WTC11 (cell line): ENCODE data around the gene CCDC57. TPM values are rescaled to one million over a fixed set of nuclear protein-coding genes. Genes with fewer than 3 reads are reported as not detected.

Experiments
- ATAC-seq: fragments of 200-7000 bp; cut with Tn5 transposase; 2 replicates; pipeline ENCODE4 v1.10.0; 2021; ENCODE audit warnings: mild to moderate bottlenecking, moderate library complexity
- CTCF ChIA-PET: fragments of 300-600 bp; sonication (Branson Sonifier 250); formaldehyde crosslinking; loops from one replicate; lab custom pipeline; 2021; ENCODE audit warnings: antibody characterized with exemption; lab: Charles Lee
- POLR2A ChIA-PET: fragments of 350-600 bp; sonication (Branson Sonifier 250); formaldehyde crosslinking; loops from one replicate; lab custom pipeline; 2021; ENCODE audit warnings: antibody characterized with exemption; lab: Charles Lee
- DNase-seq: peaks from one replicate; pipeline ENCODE4 v3.0.0; 2021; ENCODE audit warnings: low spot score
- H3K27ac Mint-ChIP-seq: 2 replicates; pipeline ENCODE4 v1.8.0; 2021; ENCODE audit warnings: mixed read lengths
- H3K27me3 Mint-ChIP-seq: 2 replicates; pipeline ENCODE4 v1.8.0; 2021; ENCODE audit warnings: low read depth, mild to moderate bottlenecking, moderate library complexity, mixed read lengths
- H3K36me3 Mint-ChIP-seq: 2 replicates; pipeline ENCODE4 v1.8.0; 2021; ENCODE audit warnings: mixed read lengths
- H3K4me1 Mint-ChIP-seq: 2 replicates; pipeline ENCODE4 v1.8.0; 2022; ENCODE audit warnings: mixed read lengths
- H3K4me3 Mint-ChIP-seq: 2 replicates; pipeline ENCODE4 v1.8.0; 2021; ENCODE audit warnings: mild to moderate bottlenecking, moderate library complexity, mixed read lengths
- H3K9me3 Mint-ChIP-seq: 2 replicates; pipeline ENCODE4 v1.8.0; 2021; ENCODE audit warnings: mixed read lengths
- ATF2 ChIP-seq: sonication (generic); formaldehyde crosslinking; IDR thresholded peaks from 2 replicates; pipeline ENCODE4 v1.8.1; 2022; ENCODE audit warnings: low read depth, missing genetic modification reagents, borderline replicate concordance
- ATF6 ChIP-seq: sonication (generic); formaldehyde crosslinking; IDR thresholded peaks from 2 replicates; pipeline ENCODE4 v1.8.1; 2023; ENCODE audit warnings: mild to moderate bottlenecking, missing genetic modification reagents
- CREM ChIP-seq: sonication (generic); formaldehyde crosslinking; IDR thresholded peaks from 2 replicates; pipeline ENCODE4 v1.8.1; 2022; ENCODE audit warnings: mild to moderate bottlenecking, missing genetic modification reagents, moderate library complexity
- FOXK1 ChIP-seq: sonication (generic); formaldehyde crosslinking; IDR thresholded peaks from 2 replicates; pipeline ENCODE4 v1.8.0; 2022; ENCODE audit warnings: mild to moderate bottlenecking, moderate library complexity, missing genetic modification reagents
- GRHL2 ChIP-seq: fragments of 250-450 bp; sonication (Bioruptor Pico); IDR thresholded peaks from 2 replicates; pipeline ENCODE4 v1.8.0; 2022; ENCODE audit warnings: mild to moderate bottlenecking, moderate library complexity; ENCODE audit not compliant: insufficient replicate concordance, severe bottlenecking
- RELA ChIP-seq: sonication (generic); formaldehyde crosslinking; IDR thresholded peaks from 2 replicates; pipeline ENCODE4 v1.8.1; 2022; ENCODE audit warnings: missing genetic modification reagents, mild to moderate bottlenecking, borderline replicate concordance
- TEAD4 ChIP-seq: sonication (generic); formaldehyde crosslinking; IDR thresholded peaks from 2 replicates; pipeline ENCODE4 v1.8.0; 2022; ENCODE audit warnings: mild to moderate bottlenecking, missing genetic modification reagents
- ZNF281 ChIP-seq: sonication (generic); formaldehyde crosslinking; IDR thresholded peaks from 2 replicates; pipeline ENCODE4 v1.8.0; 2023; ENCODE audit warnings: mild to moderate bottlenecking, missing genetic modification reagents
- ZNF317 ChIP-seq: sonication (generic); formaldehyde crosslinking; IDR thresholded peaks from 2 replicates; pipeline ENCODE4 v1.8.1; 2023; ENCODE audit warnings: low read depth, mild to moderate bottlenecking, moderate library complexity, missing genetic modification reagents, borderline replicate concordance
- ZNF416 ChIP-seq: fragments of 250-450 bp; sonication (Bioruptor Pico); IDR thresholded peaks from 2 replicates; pipeline ENCODE4 v1.9.0; 2021; ENCODE audit warnings: mild to moderate bottlenecking, inconsistent platforms
- total RNA-seq: library from RNA; stranded (reverse); gene quantifications from 3 replicates; pipeline ENCODE4 v1.2.3, GENCODE V29; 2021
- TF ChIP-seq, protein P1 (sequence below): sonication (generic); formaldehyde crosslinking; IDR thresholded peaks from 2 replicates; pipeline ENCODE4 v1.8.1; 2023; ENCODE audit warnings: mild to moderate bottlenecking, moderate library complexity, missing genetic modification reagents
- TF ChIP-seq, protein P2 (sequence below): sonication (generic); formaldehyde crosslinking; IDR thresholded peaks from 2 replicates; pipeline ENCODE4 v1.8.0; 2023; ENCODE audit warnings: missing genetic modification reagents, mild to moderate bottlenecking, borderline replicate concordance
- TF ChIP-seq, protein P3 (sequence below): sonication (generic); formaldehyde crosslinking; IDR thresholded peaks from 2 replicates; pipeline ENCODE4 v1.8.0; 2022; ENCODE audit warnings: mild to moderate bottlenecking, missing genetic modification reagents

Gene CCDC57
- total RNA-seq, 1 experiment from 2014 or later: 20.0 TPM

DNA sequence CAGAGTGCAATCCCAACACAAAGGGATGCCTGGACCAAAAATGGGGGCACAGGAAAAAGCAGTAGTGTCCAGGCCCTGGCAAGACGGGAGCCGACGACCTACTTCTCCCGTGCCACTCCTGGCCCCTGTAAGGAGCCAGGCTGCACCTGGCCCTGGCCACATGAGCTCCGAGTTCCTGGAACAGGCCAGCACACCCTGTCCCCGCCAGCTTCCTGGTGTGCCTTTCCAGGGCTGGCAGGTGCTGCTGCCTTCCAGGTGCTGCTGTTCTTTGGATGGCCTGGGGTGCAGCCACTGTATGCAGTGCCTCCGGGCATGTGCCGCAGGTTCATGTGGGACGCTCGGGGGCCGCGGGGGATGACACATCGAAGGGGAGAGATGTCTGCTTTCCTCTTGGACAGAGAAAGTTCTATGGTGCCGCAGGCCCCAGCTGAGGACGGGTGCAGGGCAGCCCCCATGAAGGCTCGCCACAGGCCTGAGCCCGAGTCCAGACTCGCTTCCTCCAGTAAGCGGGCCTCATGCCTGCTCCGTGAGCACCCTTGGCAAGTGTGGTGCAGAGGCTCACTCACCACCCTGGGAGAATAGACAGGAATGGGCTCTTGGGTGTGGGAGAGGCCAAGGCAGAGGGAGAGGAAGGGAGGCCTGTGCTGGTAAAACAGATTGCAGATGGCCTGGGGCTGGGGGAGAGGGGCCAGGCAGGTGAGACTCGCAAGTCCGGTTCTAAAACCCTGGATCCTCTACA is 59.9 kb downstream of the CCDC57 start:
- no peak for ATAC-seq
- 0 out of 2 replicates have a peak, but pooled peaks cover 3% of the 10 kb centered on the region for H3K4me1 Mint-ChIP-seq
- ChIA-PET CTCF (interaction anchor here (1.3 to 2.8 kb wide), 5 partner anchors 46 to 123 kb away, joined by 4 to 36 read pairs (median 5); partner anchors contain the start of gene RAC3), POLR2A (interaction anchor here (0.6 kb wide), 1 partner anchor 58 kb away, joined by 4 read pairs; no protein-coding TSS in a partner anchor)
- no peak overlapping the region for H3K4me3 Mint-ChIP-seq
- no peak for DNase-seq
- no peaks in the 10 kb centered on the region for H3K9me3 Mint-ChIP-seq
- H3K27ac Mint-ChIP-seq: no peak overlapping the region
- H3K27me3 Mint-ChIP-seq: no peaks in the 10 kb centered on the region; the same call in 1 of the 2 replicates
- H3K36me3 Mint-ChIP-seq: peaks cover 7% of the 10 kb centered on the region
- TF ChIP-seq, protein P1, sequence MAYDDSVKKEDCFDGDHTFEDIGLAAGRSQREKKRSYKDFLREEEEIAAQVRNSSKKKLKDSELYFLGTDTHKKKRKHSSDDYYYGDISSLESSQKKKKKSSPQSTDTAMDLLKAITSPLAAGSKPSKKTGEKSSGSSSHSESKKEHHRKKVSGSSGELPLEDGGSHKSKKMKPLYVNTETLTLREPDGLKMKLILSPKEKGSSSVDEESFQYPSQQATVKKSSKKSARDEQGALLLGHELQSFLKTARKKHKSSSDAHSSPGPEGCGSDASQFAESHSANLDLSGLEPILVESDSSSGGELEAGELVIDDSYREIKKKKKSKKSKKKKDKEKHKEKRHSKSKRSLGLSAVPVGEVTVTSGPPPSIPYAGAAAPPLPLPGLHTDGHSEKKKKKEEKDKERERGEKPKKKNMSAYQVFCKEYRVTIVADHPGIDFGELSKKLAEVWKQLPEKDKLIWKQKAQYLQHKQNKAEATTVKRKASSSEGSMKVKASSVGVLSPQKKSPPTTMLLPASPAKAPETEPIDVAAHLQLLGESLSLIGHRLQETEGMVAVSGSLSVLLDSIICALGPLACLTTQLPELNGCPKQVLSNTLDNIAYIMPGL (CRISPR knock-in tag): no peak
- TF ChIP-seq ATF2 (CRISPR knock-in tag): no peak
- TF ChIP-seq ZNF281 (CRISPR knock-in tag): no peak

GRCh38 chr17:82152114-82152513 is 60.5 kb downstream of the CCDC57 start:
- Mint-ChIP-seq H3K4me1 (0 out of 2 replicates have a peak, but pooled peaks cover 3% of the 10 kb centered on the region), H3K27me3 (no peaks in the 10 kb centered on the region; the same call in 1 of the 2 replicates), H3K27ac (no peak overlapping the region), H3K4me3 (no peak overlapping the region), H3K9me3 (peaks cover 3% of the 10 kb centered on the region; the same call in 1 of the 2 replicates), H3K36me3 (peaks cover 10% of the 10 kb centered on the region)
- no peak for DNase-seq
- POLR2A ChIA-PET: no interaction called here
- no peak for ATAC-seq
- CTCF ChIA-PET: interaction anchor here (1.3 to 1.4 kb wide), 2 partner anchors 46 to 122 kb away, joined by 4 to 5 read pairs; no protein-coding TSS in a partner anchor
- TF ChIP-seq CREM (CRISPR knock-in tag): no peak
- TF ChIP-seq ATF6 (CRISPR knock-in tag): no peak
- no peak for TF ChIP-seq ZNF317 (CRISPR knock-in tag)
- no peak for TF ChIP-seq FOXK1 (CRISPR knock-in tag)
- no peak for TF ChIP-seq TEAD4
- no peak for TF ChIP-seq ZNF281 (CRISPR knock-in tag)
- no peak for TF ChIP-seq RELA
- TF ChIP-seq GRHL2 (CRISPR knock-in tag): no peak
- TF ChIP-seq, protein P2, sequence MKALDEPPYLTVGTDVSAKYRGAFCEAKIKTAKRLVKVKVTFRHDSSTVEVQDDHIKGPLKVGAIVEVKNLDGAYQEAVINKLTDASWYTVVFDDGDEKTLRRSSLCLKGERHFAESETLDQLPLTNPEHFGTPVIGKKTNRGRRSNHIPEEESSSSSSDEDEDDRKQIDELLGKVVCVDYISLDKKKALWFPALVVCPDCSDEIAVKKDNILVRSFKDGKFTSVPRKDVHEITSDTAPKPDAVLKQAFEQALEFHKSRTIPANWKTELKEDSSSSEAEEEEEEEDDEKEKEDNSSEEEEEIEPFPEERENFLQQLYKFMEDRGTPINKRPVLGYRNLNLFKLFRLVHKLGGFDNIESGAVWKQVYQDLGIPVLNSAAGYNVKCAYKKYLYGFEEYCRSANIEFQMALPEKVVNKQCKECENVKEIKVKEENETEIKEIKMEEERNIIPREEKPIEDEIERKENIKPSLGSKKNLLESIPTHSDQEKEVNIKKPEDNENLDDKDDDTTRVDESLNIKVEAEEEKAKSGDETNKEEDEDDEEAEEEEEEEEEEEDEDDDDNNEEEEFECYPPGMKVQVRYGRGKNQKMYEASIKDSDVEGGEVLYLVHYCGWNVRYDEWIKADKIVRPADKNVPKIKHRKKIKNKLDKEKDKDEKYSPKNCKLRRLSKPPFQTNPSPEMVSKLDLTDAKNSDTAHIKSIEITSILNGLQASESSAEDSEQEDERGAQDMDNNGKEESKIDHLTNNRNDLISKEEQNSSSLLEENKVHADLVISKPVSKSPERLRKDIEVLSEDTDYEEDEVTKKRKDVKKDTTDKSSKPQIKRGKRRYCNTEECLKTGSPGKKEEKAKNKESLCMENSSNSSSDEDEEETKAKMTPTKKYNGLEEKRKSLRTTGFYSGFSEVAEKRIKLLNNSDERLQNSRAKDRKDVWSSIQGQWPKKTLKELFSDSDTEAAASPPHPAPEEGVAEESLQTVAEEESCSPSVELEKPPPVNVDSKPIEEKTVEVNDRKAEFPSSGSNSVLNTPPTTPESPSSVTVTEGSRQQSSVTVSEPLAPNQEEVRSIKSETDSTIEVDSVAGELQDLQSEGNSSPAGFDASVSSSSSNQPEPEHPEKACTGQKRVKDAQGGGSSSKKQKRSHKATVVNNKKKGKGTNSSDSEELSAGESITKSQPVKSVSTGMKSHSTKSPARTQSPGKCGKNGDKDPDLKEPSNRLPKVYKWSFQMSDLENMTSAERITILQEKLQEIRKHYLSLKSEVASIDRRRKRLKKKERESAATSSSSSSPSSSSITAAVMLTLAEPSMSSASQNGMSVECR (CRISPR knock-in tag): no peak
- TF ChIP-seq, protein P3, sequence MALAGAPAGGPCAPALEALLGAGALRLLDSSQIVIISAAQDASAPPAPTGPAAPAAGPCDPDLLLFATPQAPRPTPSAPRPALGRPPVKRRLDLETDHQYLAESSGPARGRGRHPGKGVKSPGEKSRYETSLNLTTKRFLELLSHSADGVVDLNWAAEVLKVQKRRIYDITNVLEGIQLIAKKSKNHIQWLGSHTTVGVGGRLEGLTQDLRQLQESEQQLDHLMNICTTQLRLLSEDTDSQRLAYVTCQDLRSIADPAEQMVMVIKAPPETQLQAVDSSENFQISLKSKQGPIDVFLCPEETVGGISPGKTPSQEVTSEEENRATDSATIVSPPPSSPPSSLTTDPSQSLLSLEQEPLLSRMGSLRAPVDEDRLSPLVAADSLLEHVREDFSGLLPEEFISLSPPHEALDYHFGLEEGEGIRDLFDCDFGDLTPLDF: no peak
- no peak for TF ChIP-seq ZNF416
